Esophagus muscularis mucosa (tissue), 4 donors: ENCODE measurements around the gene ARL10.

ENCODE experiments used
- CTCF ChIP-seq, 3 experiments: fragments of 200-600 bp in 2 of 3; fragments of 450-650 bp in 1 of 3; sonication (generic) in 2 of 3; IDR thresholded peaks; one replicate each; pipeline ENCODE4 v1.5.1; 2017 to 2019; ENCODE audit warnings: antibody characterized with exemption in 3 of 3, mild to moderate bottlenecking in 2 of 3, moderate library complexity in 1 of 3
- EP300 ChIP-seq: sonication (generic); formaldehyde crosslinking; IDR thresholded peaks from one replicate; pipeline ENCODE4 v1.6.1; 2017; ENCODE audit warnings: antibody characterized with exemption
- POLR2A ChIP-seq: fragments of 450-650 bp; IDR thresholded peaks from one replicate; pipeline ENCODE4 v1.6.1; 2017; ENCODE audit warnings: antibody characterized with exemption, moderate library complexity, mild to moderate bottlenecking, low read depth
- POLR2AphosphoS5 ChIP-seq, 2 donors: sonication (generic); formaldehyde crosslinking; IDR thresholded peaks; one replicate each; pipeline ENCODE4 v1.6.1; 2017; ENCODE audit warnings: antibody characterized with exemption in 2 of 2

- TF ChIP-seq CTCF (IDR thresholded peaks at IDR 0.05) (no peak), POLR2A (no peak), EP300 (no peak), POLR2AphosphoS5 (IDR thresholded peaks at IDR 0.05) (no peak)
Measured at GRCh38 chr5:176420972-176421544, 55.8 kb downstream of the ARL10 start.
